DOHH2 (cell line): ENCODE data around the gene CHCHD6.

Experiments
- H3F3A ChIP-seq: fragments of 200-600 bp; sonication (generic), shearing (Covaris generic); 2 replicates; pipeline ENCODE4 v1.6.0; 2016; ENCODE audit warnings: antibody characterized with exemption, mild to moderate bottlenecking; ENCODE audit not compliant: control insufficient read depth, insufficient read depth
- H3K27ac ChIP-seq: fragments of 200-600 bp; sonication (generic); 2 replicates; pipeline ENCODE4 v1.5.1; 2014; ENCODE audit warnings: low read depth, mild to moderate bottlenecking, low read length, moderate library complexity
- H3K27me3 ChIP-seq: fragments of 200-600 bp; sonication (generic); 2 replicates; pipeline ENCODE4 v1.6.1; 2014; ENCODE audit warnings: mild to moderate bottlenecking, low read length, mixed read lengths; ENCODE audit not compliant: control insufficient read depth
- H3K36me3 ChIP-seq: fragments of 200-600 bp; sonication (generic); 2 replicates; pipeline ENCODE4 v1.6.1; 2014; ENCODE audit warnings: mild to moderate bottlenecking, low read length, moderate library complexity, mixed read lengths; ENCODE audit not compliant: control insufficient read depth
- H3K4me1 ChIP-seq: fragments of 200-600 bp; sonication (generic); 2 replicates; pipeline ENCODE4 v1.6.1; 2014; ENCODE audit warnings: mild to moderate bottlenecking, low read length, mixed read lengths; ENCODE audit not compliant: control insufficient read depth
- H3K4me2 ChIP-seq: fragments of 200-600 bp; sonication (generic); 2 replicates; pipeline ENCODE4 v1.6.0; 2014; ENCODE audit warnings: mild to moderate bottlenecking, low read length, moderate library complexity
- H3K4me3 ChIP-seq: fragments of 200-600 bp; sonication (generic); 2 replicates; pipeline ENCODE4 v1.5.1; 2014; ENCODE audit warnings: mild to moderate bottlenecking, low read length, mixed read lengths
- H3K79me2 ChIP-seq: fragments of 200-600 bp; sonication (generic); 2 replicates; pipeline ENCODE4 v1.6.1; 2014; ENCODE audit warnings: mild to moderate bottlenecking, low read length, mixed read lengths; ENCODE audit not compliant: control insufficient read depth
- H3K9me2 ChIP-seq: fragments of 200-600 bp; sonication (generic); replicated peaks from 2 replicates; pipeline ENCODE4 v1.6.1; 2014; ENCODE audit warnings: mild to moderate bottlenecking, low read length, mixed read lengths; ENCODE audit not compliant: control insufficient read depth
- H3K9me3 ChIP-seq: fragments of 200-600 bp; sonication (generic); 2 replicates; pipeline ENCODE4 v1.6.1; 2014; ENCODE audit warnings: antibody characterized with exemption, low read length, mixed read lengths; ENCODE audit not compliant: control insufficient read depth, insufficient read depth
- H4K20me1 ChIP-seq: fragments of 200-600 bp; sonication (generic); 2 replicates; pipeline ENCODE4 v1.6.0; 2014; ENCODE audit warnings: low read depth, mild to moderate bottlenecking, antibody characterized with exemption, low read length, moderate library complexity; ENCODE audit not compliant: control insufficient read depth, insufficient read depth
- EZH2phosphoT487 ChIP-seq: fragments of 200-600 bp; sonication (generic); IDR thresholded peaks from 2 replicates; pipeline ENCODE4 v1.6.1; 2017; ENCODE audit warnings: borderline replicate concordance, mild to moderate bottlenecking, antibody characterized with exemption, low read length, moderate library complexity, mixed read lengths
- TF ChIP-seq, protein P1 (sequence below): fragments of 200-600 bp; sonication (generic); IDR thresholded peaks from one replicate; pipeline ENCODE4 v1.5.1; 2014; ENCODE audit warnings: antibody characterized with exemption, mild to moderate bottlenecking, low read depth, low read length; ENCODE audit not compliant: poor library complexity, severe bottlenecking

The CHCHD6 gene

DNA sequence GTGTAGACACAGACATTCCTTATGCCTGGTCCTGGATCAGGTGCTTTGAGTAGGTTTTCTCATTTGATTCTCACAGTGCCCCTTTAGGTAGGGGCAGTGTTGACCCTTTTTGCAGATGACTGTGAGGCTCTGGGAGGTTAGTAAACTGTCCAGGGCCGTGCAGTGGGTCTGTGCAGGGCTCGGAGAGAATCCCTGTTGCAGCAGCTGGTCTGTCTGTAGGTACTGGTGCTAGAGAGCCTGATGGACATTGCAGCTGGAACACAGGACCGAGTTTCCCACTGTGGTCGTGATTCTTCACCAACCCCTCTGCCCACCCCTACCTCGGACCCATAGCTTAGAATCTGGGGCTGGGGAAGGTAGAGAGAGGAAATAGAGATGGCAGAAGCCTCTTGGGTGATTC, 51.8 kb downstream of the CHCHD6 start:
- Histone ChIP-seq H3K4me3 (no peak overlapping the region), H3K79me2 (no peaks in the 10 kb centered on the region), H3K4me1 (no peaks in the 10 kb centered on the region), H3F3A (no peaks in the 10 kb centered on the region), H3K9me3 (no peaks in the 10 kb centered on the region), H4K20me1 (peaks cover 7% of the 10 kb centered on the region), H3K27ac (no peak overlapping the region), H3K9me2 (no peaks in the 10 kb centered on the region), H3K4me2 (no peak overlapping the region), H3K27me3 (no peaks in the 10 kb centered on the region), H3K36me3 (no peaks in the 10 kb centered on the region)
- TF ChIP-seq EZH2phosphoT487 = no peak
- TF ChIP-seq, protein P1, sequence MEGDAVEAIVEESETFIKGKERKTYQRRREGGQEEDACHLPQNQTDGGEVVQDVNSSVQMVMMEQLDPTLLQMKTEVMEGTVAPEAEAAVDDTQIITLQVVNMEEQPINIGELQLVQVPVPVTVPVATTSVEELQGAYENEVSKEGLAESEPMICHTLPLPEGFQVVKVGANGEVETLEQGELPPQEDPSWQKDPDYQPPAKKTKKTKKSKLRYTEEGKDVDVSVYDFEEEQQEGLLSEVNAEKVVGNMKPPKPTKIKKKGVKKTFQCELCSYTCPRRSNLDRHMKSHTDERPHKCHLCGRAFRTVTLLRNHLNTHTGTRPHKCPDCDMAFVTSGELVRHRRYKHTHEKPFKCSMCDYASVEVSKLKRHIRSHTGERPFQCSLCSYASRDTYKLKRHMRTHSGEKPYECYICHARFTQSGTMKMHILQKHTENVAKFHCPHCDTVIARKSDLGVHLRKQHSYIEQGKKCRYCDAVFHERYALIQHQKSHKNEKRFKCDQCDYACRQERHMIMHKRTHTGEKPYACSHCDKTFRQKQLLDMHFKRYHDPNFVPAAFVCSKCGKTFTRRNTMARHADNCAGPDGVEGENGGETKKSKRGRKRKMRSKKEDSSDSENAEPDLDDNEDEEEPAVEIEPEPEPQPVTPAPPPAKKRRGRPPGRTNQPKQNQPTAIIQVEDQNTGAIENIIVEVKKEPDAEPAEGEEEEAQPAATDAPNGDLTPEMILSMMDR = no peak

DNA sequence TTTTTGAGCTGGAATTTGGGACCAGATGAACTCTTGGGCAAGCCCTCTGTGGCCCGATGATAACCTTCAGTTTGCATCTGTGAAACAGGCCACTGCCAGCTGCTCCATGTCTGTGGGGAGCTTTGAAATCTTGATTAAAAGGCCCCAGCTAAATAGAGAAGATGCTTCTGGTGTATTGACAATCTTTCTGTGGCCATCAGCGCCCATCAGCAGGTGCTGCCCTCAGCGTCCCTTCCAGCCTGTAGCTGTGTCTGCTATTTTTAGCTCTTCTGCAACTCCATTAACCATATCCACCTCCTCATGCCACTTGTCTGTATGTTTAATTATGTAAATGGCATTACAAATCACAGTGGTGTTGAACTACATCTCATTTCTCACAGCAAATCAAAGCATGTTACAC, 54.0 kb downstream of the CHCHD6 start:
- no peak overlapping the region for H3K27ac ChIP-seq
- no peaks in the 10 kb centered on the region for H3F3A ChIP-seq
- no peaks in the 10 kb centered on the region for H3K36me3 ChIP-seq
- H4K20me1 ChIP-seq = no peaks in the 10 kb centered on the region; the same call in 1 of the 2 replicates
- H3K4me2 ChIP-seq = no peak overlapping the region
- no peaks in the 10 kb centered on the region for H3K9me3 ChIP-seq
- H3K27me3 ChIP-seq = no peaks in the 10 kb centered on the region
- H3K9me2 ChIP-seq = no peaks in the 10 kb centered on the region
- no peak overlapping the region for H3K4me3 ChIP-seq
- TF ChIP-seq EZH2phosphoT487 = no peak
- TF ChIP-seq, protein P1 = no peak
- H3K4me1 ChIP-seq = no peaks in the 10 kb centered on the region
- H3K79me2 ChIP-seq = no peaks in the 10 kb centered on the region

DNA sequence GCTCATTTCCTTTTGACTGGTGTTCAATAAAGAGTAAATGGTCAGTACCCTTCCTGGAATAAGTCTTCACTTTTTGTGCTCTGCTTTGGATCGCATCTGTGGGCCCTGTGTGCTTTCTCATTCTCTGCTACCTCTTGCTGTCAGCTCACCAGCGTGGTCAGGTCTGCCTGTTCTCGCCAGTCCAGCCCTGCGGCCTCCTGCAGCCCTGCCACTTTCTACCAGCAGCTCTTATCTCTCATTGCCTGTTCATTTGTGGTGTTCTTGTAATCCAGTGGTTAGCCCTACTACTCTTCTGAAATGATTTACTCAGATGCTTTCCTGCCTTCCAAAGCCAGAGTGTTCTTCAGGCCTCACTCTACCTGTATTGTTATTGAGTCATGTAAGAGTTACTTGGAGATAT, 54.8 kb downstream of the CHCHD6 start:
- no peaks in the 10 kb centered on the region for H3K9me3 ChIP-seq
- H3K9me2 ChIP-seq = no peaks in the 10 kb centered on the region
- no peaks in the 10 kb centered on the region for H3K36me3 ChIP-seq
- H3K4me1 ChIP-seq = no peaks in the 10 kb centered on the region
- no peaks in the 10 kb centered on the region for H3F3A ChIP-seq
- no peaks in the 10 kb centered on the region for H3K79me2 ChIP-seq
- no peak overlapping the region for H3K4me2 ChIP-seq
- H3K4me3 ChIP-seq = no peak overlapping the region
- no peak for TF ChIP-seq EZH2phosphoT487
- TF ChIP-seq, protein P1 = no peak
- H3K27ac ChIP-seq = no peak overlapping the region
- no peaks in the 10 kb centered on the region for H3K27me3 ChIP-seq
- H4K20me1 ChIP-seq = no peaks in the 10 kb centered on the region; the same call in 1 of the 2 replicates

DNA sequence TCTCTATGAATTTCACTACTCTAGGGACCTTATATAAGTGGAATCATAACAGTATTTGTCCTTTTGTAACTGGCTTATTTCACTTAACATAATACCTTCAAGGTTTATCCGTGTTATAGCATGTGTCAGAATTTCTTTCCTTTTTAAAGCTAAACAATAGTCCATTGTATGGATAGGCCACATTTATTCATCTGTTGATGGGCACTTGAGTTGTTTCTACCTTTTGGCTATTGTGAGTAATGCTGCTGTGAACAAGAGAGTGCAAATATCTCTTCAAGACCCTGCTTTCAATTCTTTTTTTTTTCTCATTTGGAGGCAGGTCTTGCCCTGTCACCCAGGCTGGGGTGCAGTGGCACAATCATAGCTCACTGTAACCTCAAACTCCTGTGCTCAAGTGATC, 56.5 kb downstream of the CHCHD6 start:
- no peaks in the 10 kb centered on the region for H4K20me1 ChIP-seq
- H3K4me2 ChIP-seq = no peak overlapping the region
- H3K4me3 ChIP-seq = no peak overlapping the region
- no peaks in the 10 kb centered on the region for H3K27me3 ChIP-seq
- H3F3A ChIP-seq = no peaks in the 10 kb centered on the region
- H3K36me3 ChIP-seq = no peaks in the 10 kb centered on the region
- no peak overlapping the region for H3K27ac ChIP-seq
- no peaks in the 10 kb centered on the region for H3K9me2 ChIP-seq
- H3K4me1 ChIP-seq = no peaks in the 10 kb centered on the region
- no peaks in the 10 kb centered on the region for H3K9me3 ChIP-seq
- no peaks in the 10 kb centered on the region for H3K79me2 ChIP-seq
- no peak for TF ChIP-seq EZH2phosphoT487
- TF ChIP-seq, protein P1 = no peak
